Gastroesophageal sphincter (tissue), 3 donors: ENCODE results near the gene LRIG1.

Source experiments
- EP300 ChIP-seq: sonication (generic); formaldehyde crosslinking; IDR thresholded peaks from one replicate; pipeline ENCODE4 v1.6.1; 2017; ENCODE audit warnings: antibody characterized with exemption, mild to moderate bottlenecking
- POLR2A ChIP-seq, 2 donors: fragments of 450-650 bp; IDR thresholded peaks; one replicate each; pipeline ENCODE4 v1.6.1; 2017; ENCODE audit warnings: antibody characterized with exemption in 2 of 2, mild to moderate bottlenecking in 2 of 2, moderate library complexity in 1 of 2
- POLR2AphosphoS5 ChIP-seq: sonication (generic); formaldehyde crosslinking; IDR thresholded peaks from one replicate; pipeline ENCODE4 v1.6.1; 2017; ENCODE audit warnings: antibody characterized with exemption
- TF ChIP-seq, protein P1 (sequence below), 4 experiments: fragments of 200-600 bp in 2 of 4; fragments of 450-650 bp in 2 of 4; sonication (generic) in 1 of 4; IDR thresholded peaks; one replicate each; pipeline ENCODE4 v1.5.1; 2017 to 2019; ENCODE audit warnings: antibody characterized with exemption in 4 of 4, mild to moderate bottlenecking in 2 of 4, moderate library complexity in 2 of 4

DNA sequence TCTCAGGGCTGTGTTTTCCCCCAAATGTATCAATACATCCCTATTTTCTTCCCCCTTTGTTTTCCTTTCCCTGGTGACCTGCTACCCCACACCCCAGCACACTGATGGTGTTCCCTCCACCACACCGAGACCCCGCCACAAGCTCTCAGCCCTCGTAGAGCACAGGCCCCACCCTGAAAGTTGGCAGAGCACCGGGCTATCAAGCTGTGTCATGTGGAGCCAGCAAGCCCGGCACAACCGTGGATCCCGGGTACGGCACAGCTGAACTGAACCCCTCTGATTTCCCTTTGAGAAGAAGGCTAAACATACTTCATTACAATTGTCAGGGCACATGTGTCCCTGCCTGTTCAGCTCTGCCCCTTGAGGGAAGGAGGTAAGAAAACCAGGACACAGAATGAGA is 69.9 kb downstream of the LRIG1 start:
- TF ChIP-seq, protein P1, sequence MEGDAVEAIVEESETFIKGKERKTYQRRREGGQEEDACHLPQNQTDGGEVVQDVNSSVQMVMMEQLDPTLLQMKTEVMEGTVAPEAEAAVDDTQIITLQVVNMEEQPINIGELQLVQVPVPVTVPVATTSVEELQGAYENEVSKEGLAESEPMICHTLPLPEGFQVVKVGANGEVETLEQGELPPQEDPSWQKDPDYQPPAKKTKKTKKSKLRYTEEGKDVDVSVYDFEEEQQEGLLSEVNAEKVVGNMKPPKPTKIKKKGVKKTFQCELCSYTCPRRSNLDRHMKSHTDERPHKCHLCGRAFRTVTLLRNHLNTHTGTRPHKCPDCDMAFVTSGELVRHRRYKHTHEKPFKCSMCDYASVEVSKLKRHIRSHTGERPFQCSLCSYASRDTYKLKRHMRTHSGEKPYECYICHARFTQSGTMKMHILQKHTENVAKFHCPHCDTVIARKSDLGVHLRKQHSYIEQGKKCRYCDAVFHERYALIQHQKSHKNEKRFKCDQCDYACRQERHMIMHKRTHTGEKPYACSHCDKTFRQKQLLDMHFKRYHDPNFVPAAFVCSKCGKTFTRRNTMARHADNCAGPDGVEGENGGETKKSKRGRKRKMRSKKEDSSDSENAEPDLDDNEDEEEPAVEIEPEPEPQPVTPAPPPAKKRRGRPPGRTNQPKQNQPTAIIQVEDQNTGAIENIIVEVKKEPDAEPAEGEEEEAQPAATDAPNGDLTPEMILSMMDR (IDR thresholded peaks at IDR 0.05) = no peak
- TF ChIP-seq POLR2A (IDR thresholded peaks at IDR 0.05) (no peak), POLR2AphosphoS5 (no peak), EP300 (no peak)
